ENCODE data around the gene DSC1. TPM values are rescaled to one million over a fixed set of nuclear protein-coding genes. Genes with fewer than 3 reads are reported as not detected.

Gene DSC1
- total RNA-seq, 1 donor from 2014 or later, result not detected

GRCh38 chr18:31195063-31195462 lies 32.4 kb upstream of the DSC1 start:
- H2AFZ ChIP-seq (replicated peaks), result no peak overlapping the region
- H3K36me3 ChIP-seq, result no peaks in the 10 kb centered on the region
- no peaks in the 10 kb centered on the region for H3F3A ChIP-seq (ENCODE audit: low read depth)
- Mint-ChIP-seq H3K4me3 (no peak overlapping the region), H3K9me3 (no peaks in the 10 kb centered on the region), H3K36me3 (no peaks in the 10 kb centered on the region), H3K4me1 (peaks cover 10% of the 10 kb centered on the region), H3K27ac (no peak overlapping the region), H3K27me3 (ENCODE audit: insufficient read depth, low read depth) (no peaks in the 10 kb centered on the region)
- TF ChIP-seq, protein P1, sequence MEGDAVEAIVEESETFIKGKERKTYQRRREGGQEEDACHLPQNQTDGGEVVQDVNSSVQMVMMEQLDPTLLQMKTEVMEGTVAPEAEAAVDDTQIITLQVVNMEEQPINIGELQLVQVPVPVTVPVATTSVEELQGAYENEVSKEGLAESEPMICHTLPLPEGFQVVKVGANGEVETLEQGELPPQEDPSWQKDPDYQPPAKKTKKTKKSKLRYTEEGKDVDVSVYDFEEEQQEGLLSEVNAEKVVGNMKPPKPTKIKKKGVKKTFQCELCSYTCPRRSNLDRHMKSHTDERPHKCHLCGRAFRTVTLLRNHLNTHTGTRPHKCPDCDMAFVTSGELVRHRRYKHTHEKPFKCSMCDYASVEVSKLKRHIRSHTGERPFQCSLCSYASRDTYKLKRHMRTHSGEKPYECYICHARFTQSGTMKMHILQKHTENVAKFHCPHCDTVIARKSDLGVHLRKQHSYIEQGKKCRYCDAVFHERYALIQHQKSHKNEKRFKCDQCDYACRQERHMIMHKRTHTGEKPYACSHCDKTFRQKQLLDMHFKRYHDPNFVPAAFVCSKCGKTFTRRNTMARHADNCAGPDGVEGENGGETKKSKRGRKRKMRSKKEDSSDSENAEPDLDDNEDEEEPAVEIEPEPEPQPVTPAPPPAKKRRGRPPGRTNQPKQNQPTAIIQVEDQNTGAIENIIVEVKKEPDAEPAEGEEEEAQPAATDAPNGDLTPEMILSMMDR (IDR thresholded peaks at IDR 0.05), result no peak
- no peak for TF ChIP-seq EZH2 (IDR thresholded peaks at IDR 0.05)
- TF ChIP-seq EZH2phosphoT487 (IDR thresholded peaks at IDR 0.05), result no peak
- H3K79me2 ChIP-seq (ENCODE audit: low read depth), result no peaks in the 10 kb centered on the region
- no peak overlapping the region for H3K9ac ChIP-seq
- H3K27me3 ChIP-seq, result no peaks in the 10 kb centered on the region
- no peaks in the 10 kb centered on the region for H3K4me1 ChIP-seq
- H4K20me1 ChIP-seq (ENCODE audit: low read depth), result no peaks in the 10 kb centered on the region
- no peaks in the 10 kb centered on the region for H3K9me3 ChIP-seq (ENCODE audit: low read depth)
- no peak overlapping the region for H3K4me2 ChIP-seq
- DNase-seq (ENCODE audit: low spot score), result no peak
- H3K27ac ChIP-seq, result no peak overlapping the region
- H3K4me3 ChIP-seq, result no peak overlapping the region

GRCh38 chr18:31192086-31192776 lies 29.6 kb upstream of the DSC1 start:
- Histone ChIP-seq H3K27me3 (no peaks in the 10 kb centered on the region), H3K27ac (no peak overlapping the region), H3K36me3 (no peaks in the 10 kb centered on the region), H3K4me3 (no peak overlapping the region), H3K4me1 (no peaks in the 10 kb centered on the region), H2AFZ (replicated peaks) (no peak overlapping the region), H3K9ac (no peak overlapping the region), H3K79me2 (ENCODE audit: low read depth) (no peaks in the 10 kb centered on the region), H4K20me1 (ENCODE audit: low read depth) (no peaks in the 10 kb centered on the region), H3K4me2 (no peak overlapping the region), H3K9me3 (ENCODE audit: low read depth) (no peaks in the 10 kb centered on the region), H3F3A (ENCODE audit: low read depth) (no peaks in the 10 kb centered on the region)
- no peak for DNase-seq (ENCODE audit: low spot score)
- peak overlapping the region; percentile 60 for H3K27ac Mint-ChIP-seq
- H3K9me3 Mint-ChIP-seq, result no peaks in the 10 kb centered on the region
- no peaks in the 10 kb centered on the region for H3K36me3 Mint-ChIP-seq
- peaks cover 9% of the 10 kb centered on the region for H3K4me1 Mint-ChIP-seq
- TF ChIP-seq, protein P1 (IDR thresholded peaks at IDR 0.05), result no peak
- TF ChIP-seq EZH2 (IDR thresholded peaks at IDR 0.05) (no peak), EZH2phosphoT487 (IDR thresholded peaks at IDR 0.05) (no peak)
- peaks cover 3% of the 10 kb centered on the region for H3K27me3 Mint-ChIP-seq (ENCODE audit: insufficient read depth, low read depth)
- no peak overlapping the region for H3K4me3 Mint-ChIP-seq

DNA sequence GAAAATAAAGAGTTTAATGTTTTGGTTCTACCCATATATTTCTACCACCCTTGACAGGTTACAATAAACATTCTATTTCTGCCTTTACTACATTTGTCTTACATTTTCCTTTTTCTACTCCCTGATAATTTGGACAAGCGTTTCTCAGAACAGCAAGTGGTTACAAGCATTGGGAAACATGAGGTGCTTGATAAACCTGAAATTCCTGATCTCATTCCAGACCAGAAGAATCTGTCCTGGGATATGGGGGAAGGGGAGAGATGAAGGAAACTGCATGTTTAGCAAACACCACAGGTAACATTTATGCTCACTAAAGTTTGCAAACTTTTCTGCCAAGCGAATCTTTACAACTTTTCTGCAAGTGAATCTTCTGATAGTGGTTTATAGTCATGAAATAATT lies 28.3 kb upstream of the DSC1 start:
- Histone ChIP-seq H3K4me2 (no peak overlapping the region), H3K79me2 (ENCODE audit: low read depth) (no peaks in the 10 kb centered on the region), H3K4me1 (no peaks in the 10 kb centered on the region), H3K36me3 (no peaks in the 10 kb centered on the region), H3K27ac (no peak overlapping the region), H3K9ac (no peak overlapping the region), H3K9me3 (ENCODE audit: low read depth) (no peaks in the 10 kb centered on the region), H2AFZ (replicated peaks) (peak overlapping the region; percentile 20), H3K27me3 (no peaks in the 10 kb centered on the region), H3K4me3 (no peak overlapping the region), H3F3A (ENCODE audit: low read depth) (no peaks in the 10 kb centered on the region), H4K20me1 (ENCODE audit: low read depth) (no peaks in the 10 kb centered on the region)
- H3K27me3 Mint-ChIP-seq (ENCODE audit: insufficient read depth, low read depth), result peaks cover 3% of the 10 kb centered on the region
- peaks cover 9% of the 10 kb centered on the region for H3K4me1 Mint-ChIP-seq
- TF ChIP-seq, protein P1 (IDR thresholded peaks at IDR 0.05), result no peak
- TF ChIP-seq EZH2 (IDR thresholded peaks at IDR 0.05), result no peak
- no peak for TF ChIP-seq EZH2phosphoT487 (IDR thresholded peaks at IDR 0.05)
- H3K4me3 Mint-ChIP-seq, result no peak overlapping the region
- H3K36me3 Mint-ChIP-seq, result no peaks in the 10 kb centered on the region
- H3K9me3 Mint-ChIP-seq, result no peaks in the 10 kb centered on the region
- no peak for DNase-seq (ENCODE audit: low spot score)
- no peak overlapping the region for H3K27ac Mint-ChIP-seq
